ENCODE measurements around the gene PITX3. TPM values are rescaled to one million over a fixed set of nuclear protein-coding genes. Genes with fewer than 3 reads are reported as not detected.

The PITX3 gene
- total RNA-seq, 1 donor from 2014 or later, result not detected

GRCh38 chr10:102286216-102286615 is 44.9 kb upstream of the PITX3 start:
- Histone ChIP-seq H3K27me3 (no peaks in the 10 kb centered on the region), H3K4me3 (no peak overlapping the region), H3K27ac (no peak overlapping the region), H3K9me3 (no peaks in the 10 kb centered on the region), H3K36me3 (no peaks in the 10 kb centered on the region), H3K4me1 (peaks cover 14% of the 10 kb centered on the region)
- ATAC-seq (no peak), DNase-seq (no peak)
- intact Hi-C loops (cut with DNase I), result no loop called here
- TF ChIP-seq CTCF (IDR thresholded peaks at IDR 0.05), result no peak

- DNase-seq, result no peak
- Histone ChIP-seq H3K9me3 (no peaks in the 10 kb centered on the region), H3K4me3 (no peak overlapping the region), H3K27ac (no peak overlapping the region), H3K27me3 (no peaks in the 10 kb centered on the region), H3K36me3 (no peaks in the 10 kb centered on the region), H3K4me1 (peaks cover 25% of the 10 kb centered on the region)
- no peak for TF ChIP-seq CTCF (IDR thresholded peaks at IDR 0.05)
- intact Hi-C loops (cut with DNase I), result no loop called here
- ATAC-seq, result no peak
Observed at GRCh38 chr10:102285133-102285532, 43.8 kb upstream of the PITX3 start.

- H3K36me3 ChIP-seq, result no peaks in the 10 kb centered on the region
- peaks cover 31% of the 10 kb centered on the region for H3K4me1 ChIP-seq
- TF ChIP-seq CTCF (IDR thresholded peaks at IDR 0.05), result no peak
- H3K27ac ChIP-seq, result no peak overlapping the region
- H3K9me3 ChIP-seq, result no peaks in the 10 kb centered on the region
- DNase-seq, result no peak
- no peak for ATAC-seq
- no peak overlapping the region for H3K4me3 ChIP-seq
- H3K27me3 ChIP-seq, result no peaks in the 10 kb centered on the region
- intact Hi-C loops (cut with DNase I), result no loop called here
Observed at GRCh38 chr10:102284531-102284930, 43.2 kb upstream of the PITX3 start.

- intact Hi-C loops (cut with DNase I), result no loop called here
- Histone ChIP-seq H3K27ac (no peak overlapping the region), H3K4me1 (peaks cover 34% of the 10 kb centered on the region), H3K36me3 (no peaks in the 10 kb centered on the region), H3K4me3 (no peak overlapping the region), H3K9me3 (no peaks in the 10 kb centered on the region), H3K27me3 (no peaks in the 10 kb centered on the region)
- ATAC-seq, result no peak
- DNase-seq, result no peak
- no peak for TF ChIP-seq CTCF (IDR thresholded peaks at IDR 0.05)
Observed at GRCh38 chr10:102283890-102284289, 42.6 kb upstream of the PITX3 start.

GRCh38 chr10:102283488-102283887 is 42.2 kb upstream of the PITX3 start:
- ATAC-seq (no peak), DNase-seq (no peak)
- Histone ChIP-seq H3K9me3 (no peaks in the 10 kb centered on the region), H3K4me3 (no peak overlapping the region), H3K27ac (no peak overlapping the region), H3K27me3 (no peaks in the 10 kb centered on the region), H3K36me3 (no peaks in the 10 kb centered on the region), H3K4me1 (peaks cover 34% of the 10 kb centered on the region)
- TF ChIP-seq CTCF (IDR thresholded peaks at IDR 0.05), result no peak
- intact Hi-C loops (cut with DNase I), result no loop called here

- Histone ChIP-seq H3K36me3 (no peaks in the 10 kb centered on the region), H3K27me3 (no peaks in the 10 kb centered on the region), H3K27ac (peak overlapping the region; percentile 45), H3K4me3 (peak overlapping the region; percentile 20), H3K9me3 (no peaks in the 10 kb centered on the region), H3K4me1 (peaks cover 37% of the 10 kb centered on the region)
- DNase-seq (no peak), ATAC-seq (no peak)
- TF ChIP-seq CTCF (IDR thresholded peaks at IDR 0.05), result no peak
- intact Hi-C loops (cut with DNase I), result no loop called here
Observed at GRCh38 chr10:102281102-102281487, 39.8 kb upstream of the PITX3 start.
